ENCODE data around the gene SSX2IP. TPM values are rescaled to one million over a fixed set of nuclear protein-coding genes. Genes with fewer than 3 reads are reported as not detected.
A peak's percentile ranks its signal among the peaks of the same experiment; 100 is the strongest.

Gene SSX2IP
- total and polyA plus RNA-seq, 2 donors (not counting 1 experiment from before 2014, with no cell fraction given), result 13.8 to 41.5 TPM

GRCh38 chr1:84715342-84716019 lies 25.2 kb upstream of the SSX2IP start:
- TF ChIP-seq CTCF (conservative IDR thresholded peaks at IDR 0.05 in 1 of 2, IDR thresholded peaks at IDR 0.05 in 1 of 2; ENCODE audit: low read depth in 1 of 2, low read length in 2 of 2) (no peak), EZH2 (IDR thresholded peaks at IDR 0.05; ENCODE audit: low read length, missing control alignments) (no peak)
- Histone ChIP-seq H3K9ac (ENCODE audit: insufficient read depth, low read length) (no peak overlapping the region), H3K79me2 (ENCODE audit: control insufficient read depth, insufficient read depth, low read length) (no peaks in the 10 kb centered on the region), H3K4me1 (ENCODE audit: control insufficient read depth, extremely low read depth, insufficient read depth, low read length) (peaks cover 6% of the 10 kb centered on the region), H3K4me3 (replicated peaks in 1 of 4; ENCODE audit: control extremely low read depth in 1 of 4, insufficient read depth in 1 of 4, low read depth in 3 of 4, low read length in 4 of 4) (no peak overlapping the region), H3K27me3 (ENCODE audit: control insufficient read depth, insufficient read depth, low read length) (no peaks in the 10 kb centered on the region), H3K27ac (ENCODE audit: insufficient read depth, low read length) (no peak overlapping the region), H3K36me3 (ENCODE audit: control insufficient read depth, insufficient read depth, low read length) (no peaks in the 10 kb centered on the region), H3K9me3 (ENCODE audit: control insufficient read depth, insufficient read depth, low read depth, low read length) (no peaks in the 10 kb centered on the region), H2AFZ (ENCODE audit: low read length) (no peak overlapping the region), H4K20me1 (ENCODE audit: control insufficient read depth, extremely low read depth, insufficient read depth, low read length) (no peaks in the 10 kb centered on the region), H3K4me2 (ENCODE audit: extremely low read depth, insufficient read depth, low read length) (no peak overlapping the region)
- DNase-seq (ENCODE audit: low read depth in 2 of 2), result no peak

- DNase-seq (ENCODE audit: low read depth in 2 of 2), result peak; percentile 89
- Histone ChIP-seq H3K4me2 (ENCODE audit: extremely low read depth, insufficient read depth, low read length) (peak overlapping the region; percentile 11), H3K27me3 (ENCODE audit: control insufficient read depth, insufficient read depth, low read length) (no peaks in the 10 kb centered on the region), H3K36me3 (ENCODE audit: control insufficient read depth, insufficient read depth, low read length) (no peaks in the 10 kb centered on the region), H3K4me1 (ENCODE audit: control insufficient read depth, extremely low read depth, insufficient read depth, low read length) (peaks cover 2% of the 10 kb centered on the region), H2AFZ (ENCODE audit: low read length) (no peak overlapping the region), H3K9me3 (ENCODE audit: control insufficient read depth, insufficient read depth, low read depth, low read length) (no peaks in the 10 kb centered on the region), H3K4me3 (replicated peaks in 1 of 4; ENCODE audit: control extremely low read depth in 1 of 4, insufficient read depth in 1 of 4, low read depth in 3 of 4, low read length in 4 of 4) (no peak overlapping the region), H3K79me2 (ENCODE audit: control insufficient read depth, insufficient read depth, low read length) (no peaks in the 10 kb centered on the region), H4K20me1 (ENCODE audit: control insufficient read depth, extremely low read depth, insufficient read depth, low read length) (no peaks in the 10 kb centered on the region), H3K27ac (ENCODE audit: insufficient read depth, low read length) (no peak overlapping the region), H3K9ac (ENCODE audit: insufficient read depth, low read length) (no peak overlapping the region)
- TF ChIP-seq CTCF (conservative IDR thresholded peaks at IDR 0.05 in 1 of 2, IDR thresholded peaks at IDR 0.05 in 1 of 2; ENCODE audit: low read depth in 1 of 2, low read length in 2 of 2), result no peak
- no peak for TF ChIP-seq EZH2 (IDR thresholded peaks at IDR 0.05; ENCODE audit: low read length, missing control alignments)
Observed at GRCh38 chr1:84712276-84712874, 22.1 kb upstream of the SSX2IP start.

DNA sequence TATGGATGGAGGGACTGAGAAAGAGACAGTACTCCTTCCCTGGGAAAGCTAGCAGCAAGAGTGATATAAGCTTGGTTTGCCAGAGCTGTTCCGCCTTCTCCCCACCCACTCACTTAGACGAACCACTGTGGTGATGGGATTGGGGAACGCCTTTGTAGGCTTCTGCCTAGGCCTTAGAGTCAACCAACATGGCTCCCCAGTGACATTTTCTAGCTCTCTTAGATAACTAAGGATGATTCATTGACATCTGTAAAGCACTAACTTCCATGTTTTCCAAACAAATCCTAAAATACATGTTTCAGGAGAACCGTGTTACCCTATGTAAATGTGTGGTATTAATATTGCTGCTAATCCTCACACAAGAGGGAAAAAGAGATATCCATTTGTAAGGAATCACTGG lies 21.6 kb upstream of the SSX2IP start:
- Histone ChIP-seq H3K4me3 (replicated peaks in 1 of 4; ENCODE audit: control extremely low read depth in 1 of 4, insufficient read depth in 1 of 4, low read depth in 3 of 4, low read length in 4 of 4) (no peak overlapping the region), H2AFZ (ENCODE audit: low read length) (peak overlapping the region; percentile 27), H3K27me3 (ENCODE audit: control insufficient read depth, insufficient read depth, low read length) (no peaks in the 10 kb centered on the region), H3K4me2 (ENCODE audit: extremely low read depth, insufficient read depth, low read length) (peak overlapping the region; percentile 11), H3K27ac (ENCODE audit: insufficient read depth, low read length) (no peak overlapping the region), H4K20me1 (ENCODE audit: control insufficient read depth, extremely low read depth, insufficient read depth, low read length) (no peaks in the 10 kb centered on the region), H3K9ac (ENCODE audit: insufficient read depth, low read length) (no peak overlapping the region), H3K9me3 (ENCODE audit: control insufficient read depth, insufficient read depth, low read depth, low read length) (no peaks in the 10 kb centered on the region), H3K79me2 (ENCODE audit: control insufficient read depth, insufficient read depth, low read length) (no peaks in the 10 kb centered on the region), H3K4me1 (ENCODE audit: control insufficient read depth, extremely low read depth, insufficient read depth, low read length) (peaks cover 2% of the 10 kb centered on the region), H3K36me3 (ENCODE audit: control insufficient read depth, insufficient read depth, low read length) (no peaks in the 10 kb centered on the region)
- TF ChIP-seq EZH2 (IDR thresholded peaks at IDR 0.05; ENCODE audit: low read length, missing control alignments), result no peak
- TF ChIP-seq CTCF (conservative IDR thresholded peaks at IDR 0.05 in 1 of 2, IDR thresholded peaks at IDR 0.05 in 1 of 2; ENCODE audit: low read depth in 1 of 2, low read length in 2 of 2), result no peak
- DNase-seq (ENCODE audit: low read depth in 2 of 2), result no peak

All from fibroblast of lung (primary cell).